ENCODE results near the gene PPM1L.

DNA sequence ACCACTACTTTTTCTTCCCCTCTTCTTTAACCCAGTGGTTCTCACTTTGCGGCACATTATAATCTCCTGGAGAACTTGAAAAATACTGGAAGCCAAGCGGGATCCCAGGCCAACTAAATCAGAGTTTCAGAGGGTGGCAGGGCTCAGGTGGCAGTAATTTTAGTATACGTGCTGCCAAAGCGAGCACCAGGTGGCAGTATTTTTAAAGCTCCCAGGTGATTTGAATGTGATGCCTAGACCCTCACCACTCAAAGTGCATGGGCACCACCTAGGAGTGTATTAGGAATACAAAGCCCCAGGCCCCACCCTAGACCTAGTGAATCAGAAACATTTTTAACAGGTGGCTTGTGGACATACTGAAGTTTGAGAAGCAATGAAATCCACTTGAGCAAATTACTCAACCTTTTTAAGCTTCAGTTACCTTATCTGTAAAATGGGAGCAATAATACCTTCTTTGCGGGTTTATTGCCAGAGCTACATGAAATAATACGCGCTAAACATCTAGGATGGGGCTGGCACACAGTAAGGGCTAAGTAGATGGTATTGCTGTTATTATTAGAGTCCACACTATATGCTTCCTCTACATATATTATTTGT is 340.8 kb downstream of the PPM1L start:
- TF ChIP-seq POLR2AphosphoS5 (IDR thresholded peaks at IDR 0.05; ENCODE audit: low read depth), result no peak
- TF ChIP-seq, protein P1, sequence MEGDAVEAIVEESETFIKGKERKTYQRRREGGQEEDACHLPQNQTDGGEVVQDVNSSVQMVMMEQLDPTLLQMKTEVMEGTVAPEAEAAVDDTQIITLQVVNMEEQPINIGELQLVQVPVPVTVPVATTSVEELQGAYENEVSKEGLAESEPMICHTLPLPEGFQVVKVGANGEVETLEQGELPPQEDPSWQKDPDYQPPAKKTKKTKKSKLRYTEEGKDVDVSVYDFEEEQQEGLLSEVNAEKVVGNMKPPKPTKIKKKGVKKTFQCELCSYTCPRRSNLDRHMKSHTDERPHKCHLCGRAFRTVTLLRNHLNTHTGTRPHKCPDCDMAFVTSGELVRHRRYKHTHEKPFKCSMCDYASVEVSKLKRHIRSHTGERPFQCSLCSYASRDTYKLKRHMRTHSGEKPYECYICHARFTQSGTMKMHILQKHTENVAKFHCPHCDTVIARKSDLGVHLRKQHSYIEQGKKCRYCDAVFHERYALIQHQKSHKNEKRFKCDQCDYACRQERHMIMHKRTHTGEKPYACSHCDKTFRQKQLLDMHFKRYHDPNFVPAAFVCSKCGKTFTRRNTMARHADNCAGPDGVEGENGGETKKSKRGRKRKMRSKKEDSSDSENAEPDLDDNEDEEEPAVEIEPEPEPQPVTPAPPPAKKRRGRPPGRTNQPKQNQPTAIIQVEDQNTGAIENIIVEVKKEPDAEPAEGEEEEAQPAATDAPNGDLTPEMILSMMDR (IDR thresholded peaks at IDR 0.05; ENCODE audit: insufficient read depth, low read length), result no peak
